Left ventricle myocardium inferior (tissue), 1 donor: Measurements from ENCODE around the gene CLMN. TPM values are rescaled to one million over a fixed set of nuclear protein-coding genes. Genes with fewer than 3 reads are reported as not detected.

ENCODE experiments used
- DNase-seq: peaks from one replicate; pipeline ENCODE4 v3.0.0-alpha.2; 2020
- H3K27ac ChIP-seq: fragments of 200-600 bp; replicated peaks from 2 replicates; pipeline ENCODE4 v1.8.0; 2021
- H3K27me3 ChIP-seq: fragments of 200-600 bp; 2 replicates; pipeline ENCODE4 v1.8.0; 2021; ENCODE audit warnings: low read depth
- H3K36me3 ChIP-seq: fragments of 200-600 bp; 2 replicates; pipeline ENCODE4 v1.8.0; 2021
- H3K4me1 ChIP-seq: fragments of 200-600 bp; 2 replicates; pipeline ENCODE4 v1.8.0; 2021
- H3K4me3 ChIP-seq: fragments of 200-600 bp; 2 replicates; pipeline ENCODE4 v1.8.0; 2021; ENCODE audit warnings: mild to moderate bottlenecking, moderate library complexity
- H3K9me3 ChIP-seq: fragments of 200-600 bp; replicated peaks from 2 replicates; pipeline ENCODE4 v1.8.0; 2021
- CTCF ChIP-seq: fragments of 200-600 bp; IDR thresholded peaks from 2 replicates; pipeline ENCODE4 v1.8.0; 2021; ENCODE audit warnings: antibody characterized with exemption, mild to moderate bottlenecking, borderline replicate concordance
- intact Hi-C: fragments of 100-400 bp; cut with micrococcal nuclease; formaldehyde crosslinking; loops from one replicate; pipeline ENCODE4 v1.11.0; 2022
- total RNA-seq: library from RNA; stranded (reverse); fragmentation: NEBNext Ultra II Directional; extraction: Animal tissue kit (Norgen Biotek cat#: 25700); gene quantifications from one replicate; pipeline ENCODE4 v1.2.1, GENCODE V29; 2021
- donor health status: DM: no; HTN: yes; CAD: no; lungs with severe emphysema.

Gene CLMN
- total RNA-seq, 1 donor from 2014 or later = 3.7 TPM

GRCh38 chr14:95191445-95192199 is 128.1 kb downstream of the CLMN start:
- H3K36me3 ChIP-seq = peaks cover 5% of the 10 kb centered on the region
- peaks cover 13% of the 10 kb centered on the region for H3K27me3 ChIP-seq
- no peak for TF ChIP-seq CTCF
- peak overlapping the region; percentile 68 for H3K27ac ChIP-seq
- H3K4me1 ChIP-seq = peaks cover 28% of the 10 kb centered on the region
- H3K4me3 ChIP-seq = no peak overlapping the region
- no peak for DNase-seq
- intact Hi-C loops = no loop called here
- H3K9me3 ChIP-seq = peaks cover 12% of the 10 kb centered on the region

GRCh38 chr14:95190857-95191256 is 128.9 kb downstream of the CLMN start:
- intact Hi-C loops = no loop called here
- H3K36me3 ChIP-seq = peaks cover 5% of the 10 kb centered on the region
- no peak for TF ChIP-seq CTCF

GRCh38 chr14:95190346-95190840 is 129.3 kb downstream of the CLMN start:
- Histone ChIP-seq H3K36me3 (peaks cover 5% of the 10 kb centered on the region), H3K27me3 (peaks cover 15% of the 10 kb centered on the region)

More at GRCh38 chr14:95190857-95191256, 128.9 kb downstream of the CLMN start:
- peaks cover 12% of the 10 kb centered on the region for H3K9me3 ChIP-seq
- no peak for DNase-seq
- H3K4me1 ChIP-seq = peaks cover 34% of the 10 kb centered on the region
- peaks cover 11% of the 10 kb centered on the region for H3K27me3 ChIP-seq
- H3K27ac ChIP-seq = peak overlapping the region; percentile 68
- no peak overlapping the region for H3K4me3 ChIP-seq

GRCh38 chr14:95189367-95190132 is 130.2 kb downstream of the CLMN start:
- intact Hi-C loops = no loop called here
- peak overlapping the region; percentile 68 for H3K27ac ChIP-seq
- peaks cover 23% of the 10 kb centered on the region for H3K27me3 ChIP-seq
- peaks cover 48% of the 10 kb centered on the region for H3K4me1 ChIP-seq
- no peak for DNase-seq
- no peak for TF ChIP-seq CTCF
- peaks cover 12% of the 10 kb centered on the region for H3K9me3 ChIP-seq
- peaks cover 5% of the 10 kb centered on the region for H3K36me3 ChIP-seq
- H3K4me3 ChIP-seq = no peak overlapping the region

More at GRCh38 chr14:95190346-95190840, 129.3 kb downstream of the CLMN start:
- no peak overlapping the region for H3K4me3 ChIP-seq
- no peak for DNase-seq
- peak overlapping the region; percentile 68 for H3K27ac ChIP-seq
- peaks cover 12% of the 10 kb centered on the region for H3K9me3 ChIP-seq
- no peak for TF ChIP-seq CTCF
- intact Hi-C loops = no loop called here
- peaks cover 39% of the 10 kb centered on the region for H3K4me1 ChIP-seq

GRCh38 chr14:95188380-95188779 is 131.3 kb downstream of the CLMN start:
- no peak for DNase-seq
- intact Hi-C loops = no loop called here
- H3K4me1 ChIP-seq = peaks cover 59% of the 10 kb centered on the region
- peaks cover 5% of the 10 kb centered on the region for H3K36me3 ChIP-seq
- peaks cover 23% of the 10 kb centered on the region for H3K27me3 ChIP-seq
- H3K27ac ChIP-seq = peak overlapping the region; percentile 68
- no peak for TF ChIP-seq CTCF
- H3K4me3 ChIP-seq = no peak overlapping the region
- peaks cover 12% of the 10 kb centered on the region for H3K9me3 ChIP-seq
